ENCODE measurements around the gene BCL11B.
A peak's percentile ranks its signal among the peaks of the same experiment; 100 is the strongest.
"Not testable (repeated sequence)": the region's sequence is repeated elsewhere in the genome, so short reads cannot be mapped to it uniquely, and the experiment has no call there.

The BCL11B gene

DNA sequence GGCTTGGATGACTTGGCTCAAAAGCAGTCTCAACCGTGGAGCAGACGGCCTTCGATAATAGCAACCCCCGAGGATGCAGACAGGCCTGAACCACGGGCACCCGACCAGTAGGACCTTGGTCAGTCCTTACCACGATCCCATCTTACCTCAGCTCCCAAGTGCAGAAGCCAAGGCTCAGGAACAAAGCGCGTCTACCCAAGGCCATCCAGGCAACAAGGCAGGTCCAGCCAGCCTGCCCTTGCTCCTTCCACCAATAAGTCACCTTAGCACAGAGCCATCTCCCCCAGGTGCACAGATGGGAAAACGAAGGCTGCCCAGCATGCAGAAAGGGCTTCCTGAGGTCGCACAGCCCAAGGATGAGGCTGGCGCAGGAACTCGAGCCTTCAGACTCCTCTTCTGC lies 77.3 kb downstream of the BCL11B start:
- DNase-seq, result no peak

- DNase-seq, result no peak
Observed at GRCh38 chr14:99194136-99194535, 77.9 kb downstream of the BCL11B start.

DNA sequence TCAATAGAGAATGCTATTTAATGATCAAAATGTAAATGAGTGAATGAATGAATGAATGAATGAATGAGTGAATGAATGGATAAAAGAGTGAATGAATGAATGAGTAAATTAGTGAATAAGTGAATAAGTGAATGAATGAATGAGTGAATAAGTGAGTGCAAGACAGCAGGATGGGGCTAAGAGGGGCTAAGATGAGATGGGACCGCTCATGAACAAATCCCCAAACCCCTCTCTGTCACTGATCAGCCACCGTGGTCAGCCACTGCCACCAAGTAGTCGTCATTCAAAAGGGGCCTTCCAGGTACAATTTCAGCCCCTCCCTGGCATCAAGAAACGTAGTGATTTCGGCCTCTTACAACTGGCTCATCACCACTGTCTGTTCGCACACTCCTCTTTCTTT lies 79.2 kb downstream of the BCL11B start:
- no peak for DNase-seq

GRCh38 chr14:99192028-99192621 lies 79.9 kb downstream of the BCL11B start:
- peak; percentile 40 for DNase-seq

DNA sequence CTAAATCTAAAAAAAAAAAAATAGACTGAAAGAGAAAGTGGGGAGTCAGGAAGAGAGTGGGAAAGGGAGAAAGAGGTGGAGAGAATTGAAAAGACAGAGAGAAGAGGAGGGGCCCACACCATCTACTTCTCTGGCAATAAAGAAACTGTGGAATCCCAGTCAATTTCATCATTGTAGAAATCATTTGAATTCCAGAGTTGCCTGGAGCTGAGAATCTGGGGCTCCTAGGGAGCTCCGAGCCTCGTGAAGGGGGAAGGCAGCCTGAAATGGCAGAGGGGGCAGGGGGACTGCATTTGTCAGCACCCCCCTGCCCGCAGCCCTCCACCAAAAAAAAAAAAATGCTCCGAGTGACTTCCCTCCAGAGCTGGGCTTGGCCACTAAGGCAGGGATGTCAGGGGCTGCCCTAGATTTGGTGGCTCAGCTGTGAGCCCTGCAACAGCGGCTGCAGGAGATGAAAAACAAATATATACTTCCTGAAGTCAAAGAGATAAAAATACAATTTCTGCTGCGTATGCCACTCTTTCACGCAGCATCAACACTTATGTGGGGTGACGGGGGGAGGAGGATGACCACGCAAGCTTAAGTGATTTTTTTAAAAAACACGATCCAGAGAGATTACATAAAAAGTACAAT lies 80.5 kb downstream of the BCL11B start:
- DNase-seq, result peak; percentile 74

- no peak for DNase-seq
Observed at GRCh38 chr14:99190696-99191394, 81.2 kb downstream of the BCL11B start.

GRCh38 chr14:99189201-99189801 lies 82.7 kb downstream of the BCL11B start:
- DNase-seq, result peak; percentile 50

DNA sequence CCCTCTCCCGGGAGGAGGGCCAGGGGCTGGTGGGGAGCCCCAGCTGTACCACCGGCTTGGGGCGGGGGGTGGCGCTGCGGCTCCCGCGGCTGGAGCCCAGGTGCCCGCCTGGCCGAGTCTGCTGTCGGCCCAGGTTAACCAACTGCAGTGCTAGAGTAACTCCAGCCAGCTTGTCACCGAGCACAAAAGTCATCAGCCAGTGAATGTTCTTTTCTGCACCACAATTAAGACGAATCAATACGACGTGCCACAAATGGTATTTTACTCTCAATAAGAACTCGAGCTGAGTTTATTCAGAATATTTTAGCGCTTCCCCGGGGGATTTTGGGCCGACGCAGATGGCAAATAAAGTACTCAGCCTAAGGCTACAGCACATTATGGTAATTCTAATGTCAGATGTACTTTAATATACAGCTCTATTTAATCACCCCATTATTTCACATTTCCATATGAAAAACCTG lies 83.2 kb downstream of the BCL11B start:
- peak; percentile 47 for DNase-seq

DNA sequence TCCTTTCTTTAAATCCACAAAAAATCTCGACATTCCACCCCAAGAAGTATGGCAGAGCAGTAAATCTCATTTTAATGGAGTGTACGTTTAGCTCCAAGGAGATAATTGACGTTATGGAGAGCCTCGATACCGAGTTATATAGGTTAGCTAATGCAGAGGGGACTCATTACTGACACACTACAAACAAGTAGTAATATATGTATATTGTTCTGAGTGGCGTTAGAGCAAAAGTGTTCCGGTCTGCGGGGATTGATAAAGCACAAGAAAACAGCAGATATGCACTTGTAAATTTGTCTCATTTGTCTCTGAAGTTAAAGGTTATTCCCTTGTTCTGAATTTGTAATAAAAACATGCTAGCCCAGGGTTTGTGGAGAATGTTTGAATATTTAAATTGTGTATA lies 84.1 kb downstream of the BCL11B start:
- DNase-seq, result no peak

GRCh38 chr14:99186956-99187690 lies 84.9 kb downstream of the BCL11B start:
- DNase-seq, result no peak

GRCh38 chr14:99186336-99186735 lies 85.7 kb downstream of the BCL11B start:
- not testable (repeated sequence) for DNase-seq

GRCh38 chr14:99185436-99186068 lies 86.4 kb downstream of the BCL11B start:
- no peak for DNase-seq

DNA sequence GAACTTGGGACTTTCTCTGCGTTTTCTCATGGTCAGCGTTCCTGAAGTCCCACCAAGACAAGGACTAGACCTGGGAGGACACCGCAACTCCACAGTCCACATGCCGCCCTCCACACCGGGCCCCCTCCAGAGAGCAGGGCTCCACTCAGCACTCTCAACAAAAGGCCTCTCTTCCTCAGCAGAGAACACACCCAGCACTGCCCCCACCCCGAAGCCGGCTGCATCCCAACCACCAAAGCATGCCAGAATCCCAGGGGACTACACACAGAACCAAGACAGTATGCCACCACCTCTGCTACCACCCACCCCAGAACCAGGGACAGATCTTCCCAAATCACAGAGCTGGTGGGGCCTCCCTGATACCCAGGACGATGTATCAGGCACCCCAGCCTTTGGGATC lies 88.3 kb downstream of the BCL11B start:
- no peak for DNase-seq

DNA sequence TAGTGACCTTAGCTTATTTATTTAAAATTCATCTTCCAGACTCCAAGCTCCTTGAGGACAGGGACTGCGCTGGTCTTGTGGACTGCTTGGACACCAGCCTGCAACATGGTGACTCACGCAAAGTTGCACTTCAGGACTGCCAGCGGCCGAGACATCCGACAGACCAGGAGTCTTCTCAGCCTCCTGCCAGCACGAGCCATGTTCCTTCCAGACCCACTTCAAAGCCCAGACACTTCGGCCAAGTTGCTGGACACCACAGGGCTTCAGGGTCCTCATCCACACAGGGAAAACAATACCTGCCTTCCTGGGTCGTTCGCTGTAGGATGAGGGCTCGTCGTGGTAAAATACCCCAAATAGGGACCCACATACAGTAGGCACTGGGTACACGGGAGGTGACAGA lies 88.7 kb downstream of the BCL11B start:
- no peak for DNase-seq

- no peak for DNase-seq
Observed at GRCh38 chr14:99182548-99183250, 89.3 kb downstream of the BCL11B start.

DNA sequence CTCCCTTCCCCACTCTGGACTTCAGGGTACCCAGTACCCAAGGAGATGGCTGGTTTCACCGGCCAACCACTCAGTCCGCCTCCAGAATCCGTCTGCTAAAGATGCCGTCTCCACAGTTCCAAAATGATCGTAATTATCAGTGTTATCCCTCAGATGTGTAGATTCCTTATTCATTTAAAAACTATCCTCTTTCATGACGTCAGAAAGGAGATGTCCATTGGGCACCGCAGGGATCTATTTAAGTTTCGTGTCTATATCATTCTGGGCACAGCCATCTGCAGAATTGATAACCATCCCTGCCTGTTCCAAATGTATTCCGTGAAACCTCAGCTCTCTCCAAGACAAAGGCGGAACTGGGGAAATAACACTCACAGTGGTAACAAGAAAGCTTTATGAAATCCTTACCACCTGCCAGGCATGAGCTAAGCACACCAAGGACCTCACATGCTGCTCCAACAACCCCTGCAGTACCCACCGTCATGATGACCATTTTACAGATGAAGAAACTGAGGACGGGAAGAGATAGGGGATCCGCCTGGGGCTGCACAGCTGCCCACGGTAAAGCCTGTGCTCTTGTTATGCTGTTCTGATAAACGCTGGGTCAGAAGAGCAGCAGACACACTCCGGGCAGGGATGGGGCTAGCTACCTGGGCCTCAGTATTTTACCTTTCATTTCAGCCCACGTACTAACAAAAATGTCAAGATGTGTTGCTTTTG lies 90.0 kb downstream of the BCL11B start:
- DNase-seq, result no peak

- no peak for DNase-seq
Observed at GRCh38 chr14:99181241-99181640, 90.8 kb downstream of the BCL11B start.

DNA sequence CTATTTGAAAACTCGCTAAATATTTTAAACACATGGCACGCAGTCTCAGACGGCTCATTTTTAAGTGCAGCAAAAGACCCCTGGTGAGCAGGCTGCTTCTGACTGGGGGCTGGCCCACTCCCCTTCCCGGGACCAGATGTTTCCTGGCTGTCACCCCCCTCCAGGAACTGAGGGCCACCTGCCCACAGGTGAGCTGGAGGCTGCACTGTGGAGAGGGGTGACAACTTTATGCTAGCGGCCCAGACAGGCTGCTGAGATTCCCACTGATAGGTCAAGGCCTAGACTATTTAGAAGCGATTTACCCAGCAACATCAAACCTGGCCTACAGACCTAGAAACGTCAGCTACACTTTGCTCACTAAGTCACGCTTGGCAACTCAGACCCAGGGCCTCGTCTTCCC lies 92.1 kb downstream of the BCL11B start:
- no peak for DNase-seq

- no peak for DNase-seq
Observed at GRCh38 chr14:99179506-99179905, 92.5 kb downstream of the BCL11B start.

DNA sequence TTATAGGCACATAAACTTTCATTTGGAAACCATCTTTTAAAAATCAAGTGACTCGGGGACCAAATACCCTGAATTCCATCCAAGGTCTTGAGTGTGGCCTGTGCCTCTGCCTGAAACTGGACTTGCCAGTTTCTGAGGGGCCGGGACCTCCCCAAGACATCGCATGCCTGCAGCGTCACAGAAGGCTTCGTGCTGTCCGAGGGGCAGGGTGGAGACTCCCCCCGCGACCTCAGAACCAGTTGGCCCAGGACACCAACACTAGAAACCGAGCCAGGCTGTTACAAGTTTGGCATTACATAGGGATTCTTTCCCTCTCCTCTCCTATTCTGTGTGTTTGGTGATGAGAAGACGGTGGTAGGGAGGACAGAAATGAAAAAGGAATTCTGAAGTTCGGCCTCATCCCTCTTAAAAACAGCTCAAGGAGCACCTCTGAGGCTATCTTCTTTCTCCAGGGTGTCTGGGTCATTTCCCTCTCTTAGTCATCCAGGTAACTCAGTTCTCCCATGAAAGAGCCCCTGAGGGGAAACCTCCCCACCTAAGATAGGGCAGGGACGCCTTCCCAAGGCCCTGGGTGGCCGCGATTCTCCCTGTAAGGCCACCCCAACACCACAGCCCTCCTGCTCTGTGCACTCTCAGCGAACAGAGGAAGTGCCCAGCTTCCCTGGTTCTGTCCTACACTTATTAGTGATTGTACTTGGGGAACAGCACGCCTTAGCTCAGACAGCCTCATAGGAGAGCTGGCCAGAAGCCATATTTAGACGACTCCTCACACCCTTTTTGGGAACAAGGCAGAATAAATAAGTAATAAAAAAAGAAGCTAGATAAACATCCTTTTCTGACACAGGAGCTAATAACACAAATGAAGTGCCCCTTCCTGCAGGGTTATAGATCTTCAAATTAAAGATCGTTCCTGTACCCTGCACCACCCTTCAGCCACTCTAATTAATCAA lies 93.8 kb downstream of the BCL11B start:
- no peak for DNase-seq

Measured in central memory CD4-positive, alpha-beta T cell (primary cell).